MCF 10A (cell line): ENCODE measurements around the gene DCLK3. TPM values are rescaled to one million over a fixed set of nuclear protein-coding genes. Genes with fewer than 3 reads are reported as not detected.

ENCODE experiments used
- BruUV-seq: library from RNA; stranded (reverse); fragments of 400-500 nt; replicated peaks from 2 replicates; lab custom pipeline; 2021; lab: Mats Ljungman, UMichigan
- CTCF ChIA-PET: fragments of 300-600 bp; sonication (Branson Sonifier 250); formaldehyde crosslinking; extraction: SDS; loops from one replicate; lab custom pipeline; 2021; ENCODE audit warnings: antibody characterized with exemption, inconsistent platforms; lab: Yijun Ruan, JAX
- POLR2A ChIA-PET: fragments of 300-600, 350-650 bp; sonication (Branson Sonifier 250); formaldehyde crosslinking; extraction: SDS; loops from one replicate; lab custom pipeline; 2020; ENCODE audit warnings: antibody characterized with exemption, inconsistent platforms; lab: Yijun Ruan, JAX
- DNase-seq: peaks from one replicate; pipeline ENCODE4 v3.0.0-alpha.2; 2018; ENCODE audit not compliant: unreplicated experiment
- H3K27ac Mint-ChIP-seq: one replicate; pipeline ENCODE4 v1.8.0; 2022; ENCODE audit warnings: mild to moderate bottlenecking, low read depth, mixed read lengths; ENCODE audit not compliant: unreplicated experiment
- H3K27me3 Mint-ChIP-seq: one replicate; pipeline ENCODE4 v1.8.0; 2022; ENCODE audit warnings: mixed read lengths; ENCODE audit not compliant: insufficient read depth, unreplicated experiment
- H3K36me3 Mint-ChIP-seq: one replicate; pipeline ENCODE4 v1.8.0; 2022; ENCODE audit warnings: mild to moderate bottlenecking, moderate library complexity, mixed read lengths; ENCODE audit not compliant: insufficient read depth, unreplicated experiment
- H3K4me1 Mint-ChIP-seq: one replicate; pipeline ENCODE4 v1.8.0; 2022; ENCODE audit warnings: mixed read lengths; ENCODE audit not compliant: insufficient read depth, unreplicated experiment
- H3K4me3 Mint-ChIP-seq: one replicate; pipeline ENCODE4 v1.8.0; 2022; ENCODE audit warnings: mild to moderate bottlenecking, moderate library complexity, mixed read lengths; ENCODE audit not compliant: unreplicated experiment
- H3K9me3 Mint-ChIP-seq: one replicate; pipeline ENCODE4 v1.8.0; 2022; ENCODE audit warnings: mixed read lengths; ENCODE audit not compliant: unreplicated experiment
- CTCF ChIP-seq: fragments of 200-600 bp; IDR thresholded peaks from one replicate; pipeline ENCODE4 v1.8.0; 2022; ENCODE audit warnings: antibody characterized with exemption, mild to moderate bottlenecking; ENCODE audit not compliant: unreplicated experiment
- intact Hi-C: fragments of 100-400 bp; cut with micrococcal nuclease; formaldehyde crosslinking; loops from 2 replicates; pipeline ENCODE4 v1.14.1; 2022
- total RNA-seq: library from RNA; stranded (reverse); gene quantifications from 2 replicates; pipeline ENCODE4 v1.2.3, GENCODE V29; 2022

Gene DCLK3
- total RNA-seq, 1 experiment from 2014 or later = not detected

GRCh38 chr3:36696799-36697198 lies 67.6 kb downstream of the DCLK3 start:
- intact Hi-C loops = loop anchor here (5.0 to 10.0 kb wide), 2 partner anchors 49 to 332 kb away; no protein-coding TSS in a partner anchor

GRCh38 chr3:36695769-36696137 lies 68.6 kb downstream of the DCLK3 start:
- peak; percentile 34 for DNase-seq
- Mint-ChIP-seq H3K27me3 (no peaks in the 10 kb centered on the region), H3K27ac (peak overlapping the region; percentile 16), H3K9me3 (no peaks in the 10 kb centered on the region), H3K4me1 (peaks cover 30% of the 10 kb centered on the region), H3K4me3 (no peak overlapping the region), H3K36me3 (no peaks in the 10 kb centered on the region)
- TF ChIP-seq CTCF = no peak
- ChIA-PET CTCF (interaction anchor here (0.6 to 6.7 kb wide), 5 partner anchors 51 to 1725 kb away, joined by 3 to 66 read pairs (median 4); no protein-coding TSS in a partner anchor), POLR2A (interaction anchor here (0.9 to 1.6 kb wide), 2 partner anchors 9 to 17 kb away, joined by 3 to 7 read pairs; no protein-coding TSS in a partner anchor)
- no TSS peak for BruUV-seq
- intact Hi-C loops = loop anchor here (1.0 to 10.0 kb wide), 3 partner anchors 16 to 331 kb away; no protein-coding TSS in a partner anchor

More at GRCh38 chr3:36696799-36697198, 67.6 kb downstream of the DCLK3 start:
- no peak for TF ChIP-seq CTCF
- Mint-ChIP-seq H3K4me3 (no peak overlapping the region), H3K27me3 (no peaks in the 10 kb centered on the region), H3K9me3 (no peaks in the 10 kb centered on the region), H3K36me3 (no peaks in the 10 kb centered on the region), H3K4me1 (peaks cover 36% of the 10 kb centered on the region), H3K27ac (peak overlapping the region; percentile 16)
- no TSS peak for BruUV-seq
- POLR2A ChIA-PET = no interaction called here
- no peak for DNase-seq
- CTCF ChIA-PET = interaction anchor here (0.8 to 6.7 kb wide), 7 partner anchors 41 to 731 kb away, joined by 3 to 66 read pairs (median 3); no protein-coding TSS in a partner anchor

- H3K27me3 Mint-ChIP-seq = no peaks in the 10 kb centered on the region
- H3K4me1 Mint-ChIP-seq = peaks cover 30% of the 10 kb centered on the region
- intact Hi-C loops = loop anchor here (1.0 to 10.0 kb wide), 3 partner anchors 16 to 330 kb away; no protein-coding TSS in a partner anchor
- peak overlapping the region; percentile 16 for H3K27ac Mint-ChIP-seq
- no peak overlapping the region for H3K4me3 Mint-ChIP-seq
- POLR2A ChIA-PET = interaction anchor here (0.9 to 1.6 kb wide), 2 partner anchors 9 to 16 kb away, joined by 3 to 7 read pairs; no protein-coding TSS in a partner anchor
- no peaks in the 10 kb centered on the region for H3K36me3 Mint-ChIP-seq
- TSS peak; percentile 34 for BruUV-seq
- no peak for TF ChIP-seq CTCF
- CTCF ChIA-PET = interaction anchor here (1.0 to 6.7 kb wide), 4 partner anchors 51 to 729 kb away, joined by 3 to 66 read pairs (median 8); no protein-coding TSS in a partner anchor
- DNase-seq = no peak
- H3K9me3 Mint-ChIP-seq = no peaks in the 10 kb centered on the region
Observed at GRCh38 chr3:36695113-36695768, 69.1 kb downstream of the DCLK3 start.

GRCh38 chr3:36693670-36694069 lies 70.7 kb downstream of the DCLK3 start:
- Mint-ChIP-seq H3K27me3 (no peaks in the 10 kb centered on the region), H3K4me3 (no peak overlapping the region), H3K27ac (no peak overlapping the region), H3K4me1 (peaks cover 30% of the 10 kb centered on the region), H3K9me3 (no peaks in the 10 kb centered on the region), H3K36me3 (no peaks in the 10 kb centered on the region)
- POLR2A ChIA-PET = no interaction called here
- CTCF ChIA-PET = interaction anchor here (0.7 to 1.0 kb wide), 2 partner anchors 14 to 571 kb away, joined by 3 to 4 read pairs; no protein-coding TSS in a partner anchor
- intact Hi-C loops = loop anchor here (10.0 kb wide), 1 partner anchor 329 kb away; no protein-coding TSS in a partner anchor
- BruUV-seq = no TSS peak
- no peak for DNase-seq
- TF ChIP-seq CTCF = no peak
